ENCODE measurements around the gene WDFY2. TPM values are rescaled to one million over a fixed set of nuclear protein-coding genes. Genes with fewer than 3 reads are reported as not detected.

The WDFY2 gene
- total and polyA plus RNA-seq, 4 donors = 4.6 to 27.3 (median 10.9) TPM

GRCh38 chr13:51630288-51630615 is 46.0 kb downstream of the WDFY2 start:
- Histone ChIP-seq H3K36me3 (ENCODE audit: control insufficient read depth in 4 of 4, insufficient read depth in 4 of 4, low read length in 4 of 4) (no peaks in the 10 kb centered on the region), H3K27ac (ENCODE audit: low read depth in 1 of 2, low read length in 1 of 2) (no peak overlapping the region), H3K9me3 (ENCODE audit: control insufficient read depth in 4 of 4, insufficient read depth in 3 of 4, low read length in 3 of 4) (no peaks in the 10 kb centered on the region), H3K4me3 (no peak overlapping the region), H3K4me1 (ENCODE audit: control insufficient read depth in 5 of 5, insufficient read depth in 5 of 5, low read length in 5 of 5) (peaks cover 4 to 9% (median 6%) of the 10 kb centered on the region in 5 donors), H3K9ac (ENCODE audit: insufficient read depth in 1 of 2, low read length in 2 of 2) (no peak overlapping the region), H3K27me3 (ENCODE audit: control insufficient read depth in 3 of 3, insufficient read depth in 3 of 3, low read length in 2 of 3) (no peaks in the 10 kb centered on the region)
- 92 to 93% methylated on average over 2 of the region's 2 CpGs for WGBS, 2 donors
- no peak for DNase-seq
- no peak for ATAC-seq (ENCODE audit: insufficient read depth, low FRiP score)
- no peak for TF ChIP-seq CTCF (IDR thresholded peaks at IDR 0.05; ENCODE audit: control extremely low read depth, extremely low read depth)

GRCh38 chr13:51632591-51633362 is 48.5 kb downstream of the WDFY2 start:
- no peak for DNase-seq
- Histone ChIP-seq H3K27me3 (ENCODE audit: control insufficient read depth in 3 of 3, insufficient read depth in 3 of 3, low read length in 2 of 3) (no peaks in the 10 kb centered on the region), H3K4me1 (ENCODE audit: control insufficient read depth in 5 of 5, insufficient read depth in 5 of 5, low read length in 5 of 5) (peaks cover 0 to 13% (median 9%) of the 10 kb centered on the region in 5 donors), H3K27ac (ENCODE audit: low read depth in 1 of 2, low read length in 1 of 2) (no peak overlapping the region), H3K9me3 (ENCODE audit: control insufficient read depth in 4 of 4, insufficient read depth in 3 of 4, low read length in 3 of 4) (no peaks in the 10 kb centered on the region), H3K9ac (ENCODE audit: insufficient read depth in 1 of 2, low read length in 2 of 2) (no peak overlapping the region), H3K4me3 (no peak overlapping the region), H3K36me3 (ENCODE audit: control insufficient read depth in 4 of 4, insufficient read depth in 4 of 4, low read length in 4 of 4) (no peaks in the 10 kb centered on the region)
- no peak for TF ChIP-seq CTCF (IDR thresholded peaks at IDR 0.05; ENCODE audit: control extremely low read depth, extremely low read depth)
- ATAC-seq (ENCODE audit: insufficient read depth, low FRiP score) = no peak
- 75 to 87% methylated on average over 3 of the region's 3 CpGs for WGBS, 2 donors

GRCh38 chr13:51635137-51635878 is 51.0 kb downstream of the WDFY2 start:
- no peak for DNase-seq
- 58 to 84% methylated on average over 12 of the region's 12 CpGs for WGBS, 2 donors
- H3K9me3 ChIP-seq (ENCODE audit: control insufficient read depth in 4 of 4, insufficient read depth in 3 of 4, low read length in 3 of 4) = no peaks in the 10 kb centered on the region
- no peak overlapping the region for H3K9ac ChIP-seq (ENCODE audit: insufficient read depth in 1 of 2, low read length in 2 of 2)
- no peak for TF ChIP-seq CTCF (IDR thresholded peaks at IDR 0.05; ENCODE audit: control extremely low read depth, extremely low read depth)
- no peaks in the 10 kb centered on the region for H3K27me3 ChIP-seq (ENCODE audit: control insufficient read depth in 3 of 3, insufficient read depth in 3 of 3, low read length in 2 of 3)
- H3K4me3 ChIP-seq = no peak overlapping the region
- peaks cover 0 to 23% (median 12%) of the 10 kb centered on the region in 5 donors for H3K4me1 ChIP-seq (ENCODE audit: control insufficient read depth in 5 of 5, insufficient read depth in 5 of 5, low read length in 5 of 5)
- no peak overlapping the region for H3K27ac ChIP-seq (ENCODE audit: low read depth in 1 of 2, low read length in 1 of 2)
- H3K36me3 ChIP-seq (ENCODE audit: control insufficient read depth in 4 of 4, insufficient read depth in 4 of 4, low read length in 4 of 4) = no peaks in the 10 kb centered on the region
- ATAC-seq (ENCODE audit: insufficient read depth, low FRiP score) = no peak

All from lung (tissue), 12 donors.